GM23338 (cell line): Measurements from ENCODE around the gene HOXA10. TPM values are rescaled to one million over a fixed set of nuclear protein-coding genes. Genes with fewer than 3 reads are reported as not detected.
A peak's percentile ranks its signal among the peaks of the same experiment; 100 is the strongest.

Experiments
- ATAC-seq: fragments of 200-7000 bp; cut with Tn5 transposase; 3 replicates; pipeline ENCODE4 v1.9.1; 2020
- DNase-seq: peaks from one replicate; pipeline ENCODE4 v3.0.0-alpha.2; 2015; ENCODE audit warnings: low spot score
- H2AFZ ChIP-seq: fragments of 200-600 bp; sonication (generic); 2 replicates; pipeline ENCODE4 v1.8.0; 2016; ENCODE audit warnings: antibody characterized with exemption, mild to moderate bottlenecking, moderate library complexity
- H3F3A ChIP-seq: fragments of 200-600 bp; sonication (generic); replicated peaks from 2 replicates; pipeline ENCODE4 v1.8.0; 2017; ENCODE audit warnings: antibody characterized with exemption, mixed run types, low read depth
- H3K27ac ChIP-seq: fragments of 200-600 bp; sonication (generic); 2 replicates; pipeline ENCODE4 v1.6.1; 2016; ENCODE audit warnings: low read depth
- H3K27me3 ChIP-seq: fragments of 200-600 bp; sonication (generic); 2 replicates; pipeline ENCODE4 v1.8.0; 2016; ENCODE audit warnings: mild to moderate bottlenecking, mixed run types, moderate library complexity; ENCODE audit not compliant: insufficient read depth
- H3K36me3 ChIP-seq: fragments of 200-600 bp; sonication (generic); 2 replicates; pipeline ENCODE4 v1.8.0; 2016; ENCODE audit warnings: mild to moderate bottlenecking; ENCODE audit not compliant: insufficient read depth
- H3K4me1 ChIP-seq: fragments of 200-600 bp; sonication (generic); 2 replicates; pipeline ENCODE4 v1.8.0; 2016; ENCODE audit warnings: mild to moderate bottlenecking, moderate library complexity; ENCODE audit not compliant: insufficient read depth
- H3K4me2 ChIP-seq: fragments of 200-600 bp; sonication (generic); 2 replicates; pipeline ENCODE4 v1.7.1; 2017; ENCODE audit warnings: mixed run types
- H3K4me3 ChIP-seq: fragments of 200-600 bp; sonication (generic); 2 replicates; pipeline ENCODE4 v1.6.1; 2016; ENCODE audit warnings: mixed run types
- H3K79me2 ChIP-seq: fragments of 200-600 bp; sonication (generic); replicated peaks from 2 replicates; pipeline ENCODE4 v1.8.0; 2017; ENCODE audit warnings: mild to moderate bottlenecking; ENCODE audit not compliant: insufficient read depth
- H3K9me2 ChIP-seq: fragments of 200-600 bp; sonication (generic); 2 replicates; pipeline ENCODE4 v1.8.0; 2017; ENCODE audit not compliant: insufficient read depth
- H4K20me1 ChIP-seq: fragments of 200-600 bp; sonication (generic); replicated peaks from 2 replicates; pipeline ENCODE4 v1.8.0; 2017; ENCODE audit warnings: mild to moderate bottlenecking; ENCODE audit not compliant: insufficient read depth
- H3K27ac Mint-ChIP-seq: 2 replicates; pipeline ENCODE4 v1.8.0; 2020; ENCODE audit warnings: inconsistent platforms, mild to moderate bottlenecking, moderate library complexity, mixed read lengths
- H3K27me3 Mint-ChIP-seq: 3 replicates; pipeline ENCODE4 v1.8.0; 2022; ENCODE audit warnings: low read depth, mild to moderate bottlenecking, moderate library complexity, mixed read lengths, inconsistent platforms; ENCODE audit not compliant: insufficient read depth, poor library complexity
- H3K36me3 Mint-ChIP-seq: 3 replicates; pipeline ENCODE4 v1.8.0; 2021; ENCODE audit warnings: low read depth, mild to moderate bottlenecking, inconsistent platforms, moderate library complexity, mixed read lengths
- H3K4me1 Mint-ChIP-seq: 3 replicates; pipeline ENCODE4 v1.8.0; 2020; ENCODE audit warnings: mild to moderate bottlenecking, inconsistent platforms, mixed read lengths
- H3K4me3 Mint-ChIP-seq: 3 replicates; pipeline ENCODE4 v1.8.0; 2021; ENCODE audit warnings: moderate library complexity, mild to moderate bottlenecking, inconsistent platforms, mixed read lengths
- H3K9me3 Mint-ChIP-seq: 3 replicates; pipeline ENCODE4 v1.8.0; 2020; ENCODE audit warnings: moderate library complexity, mild to moderate bottlenecking, inconsistent platforms, mixed read lengths
- EZH2 ChIP-seq: fragments of 200-600 bp; sonication (generic); IDR thresholded peaks from one replicate; pipeline ENCODE4 v1.8.0; 2017; ENCODE audit warnings: antibody characterized with exemption, mild to moderate bottlenecking, low read depth; ENCODE audit not compliant: unreplicated experiment
- EZH2phosphoT487 ChIP-seq: fragments of 200-600 bp; sonication (generic); IDR thresholded peaks from one replicate; pipeline ENCODE4 v1.8.1; 2018; ENCODE audit warnings: antibody characterized with exemption; ENCODE audit not compliant: unreplicated experiment
- NANOG ChIP-seq: IDR thresholded peaks from 2 replicates; pipeline ENCODE4 v1.6.1; 2016; ENCODE audit warnings: antibody characterized with exemption, borderline replicate concordance
- ZNF114 ChIP-seq: fragments of 250-450 bp; sonication (Bioruptor Pico); IDR thresholded peaks from 2 replicates; pipeline ENCODE4 v1.5.0; 2020; ENCODE audit warnings: mild to moderate bottlenecking, moderate library complexity
- ZNF331 ChIP-seq: fragments of 250-450 bp; sonication (Bioruptor Pico); IDR thresholded peaks from 2 replicates; pipeline ENCODE4 v1.5.0; 2020; ENCODE audit warnings: low read depth, mild to moderate bottlenecking, moderate library complexity
- polyA plus RNA-seq: library from polyadenylated mRNA; unstranded; fragments of >200 nt; fragmentation: Nextera tagmentation; extraction: Ambion mirVana; gene quantifications from 2 replicates; pipeline ENCODE4 v1.2.1, GENCODE V29; 2016
- total RNA-seq: library from RNA; depleted of rRNA; stranded (reverse); fragments of >200 nt; shearing (Covaris generic); gene quantifications from 2 replicates; pipeline ENCODE4 v1.2.3, GENCODE V29; 2014
- TF ChIP-seq, protein P1 (sequence below): fragments of 250-450 bp; sonication (Bioruptor Pico); IDR thresholded peaks from 2 replicates; pipeline ENCODE4 v1.5.0; 2020; ENCODE audit warnings: mild to moderate bottlenecking, moderate library complexity
- TF ChIP-seq, protein P2 (sequence below): IDR thresholded peaks from one replicate; pipeline ENCODE4 v1.6.1; 2018; ENCODE audit warnings: antibody characterized with exemption; ENCODE audit not compliant: unreplicated experiment

HOXA10 gene
- total and polyA plus RNA-seq, 2 experiments from 2014 or later: not detected

DNA sequence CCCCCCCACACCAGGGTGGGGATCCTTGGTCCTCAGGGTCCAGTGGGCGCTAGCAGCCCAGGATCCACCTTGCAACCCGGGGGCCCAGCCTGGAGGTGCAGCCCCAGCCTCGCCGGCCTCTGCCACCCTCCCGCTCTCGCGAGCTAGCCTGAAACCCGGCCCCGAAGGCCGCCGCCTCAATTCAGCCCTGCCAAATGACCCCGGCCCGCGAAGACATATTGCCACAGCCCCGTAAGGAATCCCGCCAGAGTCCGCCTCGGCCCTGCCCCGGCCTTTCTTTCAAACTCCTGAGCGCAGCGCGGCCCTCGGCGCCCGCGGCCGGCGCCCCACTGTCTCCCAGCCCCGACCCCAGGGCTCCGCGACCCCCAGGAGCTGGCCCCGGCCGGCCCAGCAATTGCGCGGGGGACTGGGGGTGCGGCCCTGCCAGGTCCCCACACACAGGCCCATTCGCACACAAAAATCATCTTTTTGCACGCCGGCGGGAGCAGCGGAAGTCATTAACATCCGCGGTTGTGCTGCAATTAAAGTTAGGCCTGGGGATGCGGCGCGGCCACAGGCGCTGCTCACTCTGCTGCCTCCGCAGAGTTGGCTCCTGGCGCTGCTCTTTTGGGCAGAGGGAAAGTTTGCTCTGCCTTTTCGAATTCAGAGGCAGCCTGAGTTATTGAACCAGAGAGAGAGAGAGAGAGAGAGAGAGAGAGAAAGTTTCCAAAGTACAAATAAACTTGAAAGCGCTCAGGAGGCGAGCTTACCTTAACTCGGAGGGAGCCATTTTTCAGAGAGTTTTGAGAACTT, 34.6 kb downstream of the HOXA10 start (continued):
- TF ChIP-seq, protein P1, sequence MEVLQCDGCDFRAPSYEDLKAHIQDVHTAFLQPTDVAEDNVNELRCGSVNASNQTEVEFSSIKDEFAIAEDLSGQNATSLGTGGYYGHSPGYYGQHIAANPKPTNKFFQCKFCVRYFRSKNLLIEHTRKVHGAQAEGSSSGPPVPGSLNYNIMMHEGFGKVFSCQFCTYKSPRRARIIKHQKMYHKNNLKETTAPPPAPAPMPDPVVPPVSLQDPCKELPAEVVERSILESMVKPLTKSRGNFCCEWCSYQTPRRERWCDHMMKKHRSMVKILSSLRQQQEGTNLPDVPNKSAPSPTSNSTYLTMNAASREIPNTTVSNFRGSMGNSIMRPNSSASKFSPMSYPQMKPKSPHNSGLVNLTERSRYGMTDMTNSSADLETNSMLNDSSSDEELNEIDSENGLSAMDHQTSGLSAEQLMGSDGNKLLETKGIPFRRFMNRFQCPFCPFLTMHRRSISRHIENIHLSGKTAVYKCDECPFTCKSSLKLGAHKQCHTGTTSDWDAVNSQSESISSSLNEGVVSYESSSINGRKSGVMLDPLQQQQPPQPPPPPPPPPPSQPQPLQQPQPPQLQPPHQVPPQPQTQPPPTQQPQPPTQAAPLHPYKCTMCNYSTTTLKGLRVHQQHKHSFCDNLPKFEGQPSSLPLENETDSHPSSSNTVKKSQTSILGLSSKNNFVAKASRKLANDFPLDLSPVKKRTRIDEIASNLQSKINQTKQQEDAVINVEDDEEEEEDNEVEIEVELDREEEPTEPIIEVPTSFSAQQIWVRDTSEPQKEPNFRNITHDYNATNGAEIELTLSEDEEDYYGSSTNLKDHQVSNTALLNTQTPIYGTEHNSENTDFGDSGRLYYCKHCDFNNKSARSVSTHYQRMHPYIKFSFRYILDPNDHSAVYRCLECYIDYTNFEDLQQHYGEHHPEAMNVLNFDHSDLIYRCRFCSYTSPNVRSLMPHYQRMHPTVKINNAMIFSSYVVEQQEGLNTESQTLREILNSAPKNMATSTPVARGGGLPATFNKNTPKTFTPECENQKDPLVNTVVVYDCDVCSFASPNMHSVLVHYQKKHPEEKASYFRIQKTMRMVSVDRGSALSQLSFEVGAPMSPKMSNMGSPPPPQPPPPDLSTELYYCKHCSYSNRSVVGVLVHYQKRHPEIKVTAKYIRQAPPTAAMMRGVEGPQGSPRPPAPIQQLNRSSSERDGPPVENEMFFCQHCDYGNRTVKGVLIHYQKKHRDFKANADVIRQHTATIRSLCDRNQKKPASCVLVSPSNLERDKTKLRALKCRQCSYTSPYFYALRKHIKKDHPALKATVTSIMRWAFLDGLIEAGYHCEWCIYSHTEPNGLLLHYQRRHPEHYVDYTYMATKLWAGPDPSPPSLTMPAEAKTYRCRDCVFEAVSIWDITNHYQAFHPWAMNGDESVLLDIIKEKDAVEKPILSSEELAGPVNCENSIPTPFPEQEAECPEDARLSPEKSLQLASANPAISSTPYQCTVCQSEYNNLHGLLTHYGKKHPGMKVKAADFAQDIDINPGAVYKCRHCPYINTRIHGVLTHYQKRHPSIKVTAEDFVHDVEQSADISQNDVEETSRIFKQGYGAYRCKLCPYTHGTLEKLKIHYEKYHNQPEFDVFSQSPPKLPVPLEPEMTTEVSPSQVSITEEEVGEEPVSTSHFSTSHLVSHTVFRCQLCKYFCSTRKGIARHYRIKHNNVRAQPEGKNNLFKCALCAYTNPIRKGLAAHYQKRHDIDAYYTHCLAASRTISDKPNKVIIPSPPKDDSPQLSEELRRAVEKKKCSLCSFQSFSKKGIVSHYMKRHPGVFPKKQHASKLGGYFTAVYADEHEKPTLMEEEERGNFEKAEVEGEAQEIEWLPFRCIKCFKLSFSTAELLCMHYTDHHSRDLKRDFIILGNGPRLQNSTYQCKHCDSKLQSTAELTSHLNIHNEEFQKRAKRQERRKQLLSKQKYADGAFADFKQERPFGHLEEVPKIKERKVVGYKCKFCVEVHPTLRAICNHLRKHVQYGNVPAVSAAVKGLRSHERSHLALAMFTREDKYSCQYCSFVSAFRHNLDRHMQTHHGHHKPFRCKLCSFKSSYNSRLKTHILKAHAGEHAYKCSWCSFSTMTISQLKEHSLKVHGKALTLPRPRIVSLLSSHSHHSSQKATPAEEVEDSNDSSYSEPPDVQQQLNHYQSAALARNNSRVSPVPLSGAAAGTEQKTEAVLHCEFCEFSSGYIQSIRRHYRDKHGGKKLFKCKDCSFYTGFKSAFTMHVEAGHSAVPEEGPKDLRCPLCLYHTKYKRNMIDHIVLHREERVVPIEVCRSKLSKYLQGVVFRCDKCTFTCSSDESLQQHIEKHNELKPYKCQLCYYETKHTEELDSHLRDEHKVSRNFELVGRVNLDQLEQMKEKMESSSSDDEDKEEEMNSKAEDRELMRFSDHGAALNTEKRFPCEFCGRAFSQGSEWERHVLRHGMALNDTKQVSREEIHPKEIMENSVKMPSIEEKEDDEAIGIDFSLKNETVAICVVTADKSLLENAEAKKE: no peak
- TF ChIP-seq, protein P2, sequence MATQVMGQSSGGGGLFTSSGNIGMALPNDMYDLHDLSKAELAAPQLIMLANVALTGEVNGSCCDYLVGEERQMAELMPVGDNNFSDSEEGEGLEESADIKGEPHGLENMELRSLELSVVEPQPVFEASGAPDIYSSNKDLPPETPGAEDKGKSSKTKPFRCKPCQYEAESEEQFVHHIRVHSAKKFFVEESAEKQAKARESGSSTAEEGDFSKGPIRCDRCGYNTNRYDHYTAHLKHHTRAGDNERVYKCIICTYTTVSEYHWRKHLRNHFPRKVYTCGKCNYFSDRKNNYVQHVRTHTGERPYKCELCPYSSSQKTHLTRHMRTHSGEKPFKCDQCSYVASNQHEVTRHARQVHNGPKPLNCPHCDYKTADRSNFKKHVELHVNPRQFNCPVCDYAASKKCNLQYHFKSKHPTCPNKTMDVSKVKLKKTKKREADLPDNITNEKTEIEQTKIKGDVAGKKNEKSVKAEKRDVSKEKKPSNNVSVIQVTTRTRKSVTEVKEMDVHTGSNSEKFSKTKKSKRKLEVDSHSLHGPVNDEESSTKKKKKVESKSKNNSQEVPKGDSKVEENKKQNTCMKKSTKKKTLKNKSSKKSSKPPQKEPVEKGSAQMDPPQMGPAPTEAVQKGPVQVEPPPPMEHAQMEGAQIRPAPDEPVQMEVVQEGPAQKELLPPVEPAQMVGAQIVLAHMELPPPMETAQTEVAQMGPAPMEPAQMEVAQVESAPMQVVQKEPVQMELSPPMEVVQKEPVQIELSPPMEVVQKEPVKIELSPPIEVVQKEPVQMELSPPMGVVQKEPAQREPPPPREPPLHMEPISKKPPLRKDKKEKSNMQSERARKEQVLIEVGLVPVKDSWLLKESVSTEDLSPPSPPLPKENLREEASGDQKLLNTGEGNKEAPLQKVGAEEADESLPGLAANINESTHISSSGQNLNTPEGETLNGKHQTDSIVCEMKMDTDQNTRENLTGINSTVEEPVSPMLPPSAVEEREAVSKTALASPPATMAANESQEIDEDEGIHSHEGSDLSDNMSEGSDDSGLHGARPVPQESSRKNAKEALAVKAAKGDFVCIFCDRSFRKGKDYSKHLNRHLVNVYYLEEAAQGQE: no peak
- no peak for TF ChIP-seq ZNF331

DNA sequence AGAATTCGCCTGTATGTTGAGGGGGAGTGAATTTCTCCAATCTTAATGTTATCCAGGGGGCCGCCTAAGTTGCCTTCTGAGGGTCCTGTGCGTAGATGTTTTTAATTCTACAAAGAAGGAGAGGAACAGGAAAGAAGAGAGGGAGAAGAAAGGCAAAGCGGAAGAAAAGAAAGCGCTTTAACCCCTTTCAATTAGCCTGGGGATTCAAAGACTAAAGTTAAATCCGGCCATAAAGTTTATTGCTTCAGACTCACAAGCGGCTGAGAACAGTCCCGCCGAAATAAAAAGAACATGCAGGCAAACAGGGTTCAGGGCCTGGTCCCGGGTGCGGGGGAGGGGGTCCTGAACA, 35.2 kb downstream of the HOXA10 start:
- Histone ChIP-seq H3K4me2 (peak overlapping the region; percentile 77), H3K79me2 (no peaks in the 10 kb centered on the region), H3K4me1 (peaks cover 31% of the 10 kb centered on the region), H3F3A (peaks cover 49% of the 10 kb centered on the region), H3K4me3 (peak overlapping the region; percentile 51), H3K9me2 (no peaks in the 10 kb centered on the region), H4K20me1 (peaks cover 50% of the 10 kb centered on the region), H3K27me3 (peaks cover 100% of the 10 kb centered on the region), H2AFZ (no peak overlapping the region), H3K27ac (no peak overlapping the region), H3K36me3 (no peaks in the 10 kb centered on the region)
- H3K36me3 Mint-ChIP-seq: no peaks in the 10 kb centered on the region; the same call in 2 of the 3 replicates
- H3K9me3 Mint-ChIP-seq: peaks cover 8% of the 10 kb centered on the region; the same call in 2 of the 3 replicates
- DNase-seq (peak; percentile 24), ATAC-seq (no peak)
- H3K4me1 Mint-ChIP-seq: peaks cover 21% of the 10 kb centered on the region
- H3K27me3 Mint-ChIP-seq: peaks cover 100% of the 10 kb centered on the region
- H3K27ac Mint-ChIP-seq: no peak overlapping the region
- H3K4me3 Mint-ChIP-seq: peak overlapping the region; percentile 18; the same call in 1 of the 3 replicates
- no peak for TF ChIP-seq ZNF114 (CRISPR knock-in tag)
- TF ChIP-seq ZNF331: no peak
- TF ChIP-seq EZH2phosphoT487: no peak
- TF ChIP-seq NANOG: no peak
- TF ChIP-seq EZH2: peak; percentile 95
